Gastrocnemius medialis (tissue), 4 donors: ENCODE results near the gene C4A. TPM values are rescaled to one million over a fixed set of nuclear protein-coding genes. Genes with fewer than 3 reads are reported as not detected.
"Not testable (repeated sequence)": the region's sequence is repeated elsewhere in the genome, so short reads cannot be mapped to it uniquely, and the experiment has no call there.

Experiments used
- ATAC-seq, 2 donors: fragments of 150-250 bp; one replicate each; pipeline ENCODE4 v1.9.1; 2016
- DNase-seq, 2 donors: peaks; one replicate each; pipeline ENCODE4 v3.0.0-alpha.2; 2019
- H3K27ac ChIP-seq, 4 donors: fragments of 200-600 bp; sonication (generic); 1 replicate in 1 of 4; 2 replicates in 3 of 4; pipeline ENCODE4 v1.5.1; 2016 to 2018; ENCODE audit warnings: mild to moderate bottlenecking in 2 of 4, moderate library complexity in 1 of 4
- H3K27me3 ChIP-seq, 3 donors: fragments of 200-600 bp; sonication (generic) in 2 of 3; 1 replicate in 1 of 3; 2 replicates in 2 of 3; pipeline versions ENCODE4 v1.5.1 to v1.6.0; 2016 to 2019; ENCODE audit warnings: mild to moderate bottlenecking in 1 of 3, moderate library complexity in 1 of 3
- H3K36me3 ChIP-seq, 2 donors: fragments of 200-600 bp; sonication (generic) in 1 of 2; one replicate each; pipeline ENCODE4 v1.5.1; 2017 to 2018
- H3K4me1 ChIP-seq, 2 donors: fragments of 200-600 bp; sonication (generic) in 1 of 2; one replicate each; pipeline ENCODE4 v1.5.1; 2016 to 2017; ENCODE audit warnings: mild to moderate bottlenecking in 2 of 2
- H3K4me3 ChIP-seq, 4 donors: fragments of 200-600 bp; sonication (generic) in 3 of 4; 1 replicate in 1 of 4; 2 replicates in 3 of 4; pipeline ENCODE4 v1.5.1; 2016 to 2019; ENCODE audit warnings: mild to moderate bottlenecking in 2 of 4
- H3K9me3 ChIP-seq, 3 donors: fragments of 200-600 bp; sonication (generic) in 2 of 3; 1 replicate in 1 of 3; 2 replicates in 2 of 3; pipeline ENCODE4 v1.5.1; 2016 to 2019
- POLR2A ChIP-seq, 2 donors: fragments of 450-650 bp; IDR thresholded peaks; one replicate each; pipeline ENCODE4 v1.6.1; 2017; ENCODE audit warnings: antibody characterized with exemption in 2 of 2, mild to moderate bottlenecking in 2 of 2, moderate library complexity in 2 of 2
- in situ Hi-C, 4 donors: fragments of 200-750 bp; cut with MboI; loops; one replicate each; pipeline versions ENCODE4 v1.15.0 to v1.8.0; 2017; ENCODE audit warnings: low sequenced_read_pairs in 4 of 4
- intact Hi-C: fragments of 100-400 bp; cut with DNase I; formaldehyde crosslinking; loops from one replicate; pipeline ENCODE4 v1.15.1; 2023; ENCODE audit warnings: low total_unique reads
- total RNA-seq, 4 donors: library from RNA; depleted of rRNA; stranded (reverse); fragments of >200 nt; gene quantifications; one replicate each; pipeline versions ENCODE4 v1.1.0 to v1.2.3, GENCODE V29; 2016
- TF ChIP-seq, protein P1 (sequence below), 5 experiments: fragments of 450-650 bp in 3 of 5; fragments of 200-600 bp in 2 of 5; sonication (generic) in 2 of 5; IDR thresholded peaks in 4 of 5; conservative IDR thresholded peaks in 1 of 5; 1 replicate in 4 of 5; 2 replicates in 1 of 5; pipeline ENCODE4 v1.5.1; 2016 to 2019; ENCODE audit warnings: antibody characterized with exemption in 5 of 5, mild to moderate bottlenecking in 3 of 5, moderate library complexity in 3 of 5

Gene C4A
- total RNA-seq, 4 donors from 2014 or later, result 4.3 to 7.8 (median 6.2) TPM

DNA sequence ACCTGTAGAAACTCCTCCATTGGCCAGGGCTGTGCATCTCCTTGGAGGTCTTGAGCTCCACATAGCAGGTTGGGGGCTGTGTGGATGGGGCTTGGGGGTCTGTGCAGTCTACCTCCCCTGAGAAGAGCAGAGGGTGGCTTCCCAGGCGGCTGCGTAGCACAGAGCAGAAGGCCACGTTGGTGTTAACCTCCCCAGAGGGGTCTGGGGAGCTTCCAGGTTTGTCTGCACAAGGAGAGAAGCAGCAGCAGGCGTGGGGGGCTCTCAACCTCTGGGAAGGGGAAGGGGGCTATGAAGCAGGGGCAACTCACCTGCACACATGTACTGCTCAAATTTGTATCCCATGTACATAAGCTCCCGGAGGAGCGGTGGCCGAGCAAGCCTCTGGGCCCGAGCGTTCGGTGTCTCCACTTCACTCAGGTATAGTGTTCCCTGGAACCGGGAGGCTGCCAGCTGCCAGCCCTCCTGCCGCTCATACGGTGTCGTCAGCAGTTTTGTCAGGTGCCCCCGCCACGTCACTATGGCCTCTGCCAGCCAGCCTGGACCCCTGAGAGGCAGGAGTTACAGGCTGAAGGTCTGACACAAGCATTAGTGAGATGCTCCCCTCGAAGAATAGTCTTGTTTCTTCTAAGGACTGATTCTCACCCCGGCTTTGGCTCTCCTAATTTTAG, 11.1 kb upstream of the C4A start:
- in situ Hi-C loops (loop anchor here (10.0 to 25.0 kb wide), 7 partner anchors 76 to 992 kb away; partner anchors contain the start of genes AGER (in 1 of the 4), AGPAT1 (in 1 of the 4), APOM (in 1 of the 4) and ATF6B (in 1 of the 4)), intact Hi-C loops (loop anchor here (10.0 kb wide), 3 partner anchors 204 to 1906 kb away; partner anchors contain the start of genes AGPAT1, CLIC1, POLR1H and PPP1R11)
- peaks cover 0 to 34% of the 10 kb centered on the region in 2 donors for H3K36me3 ChIP-seq
- H3K4me1 ChIP-seq, result peaks cover 23 to 29% of the 10 kb centered on the region in 2 donors
- ATAC-seq, result no peak
- H3K27ac ChIP-seq, result peak overlapping the region; percentile 90 to 97 (median 92)
- peak overlapping the region; percentile 74 to 91 (median 85) for H3K4me3 ChIP-seq
- peak in 1 of 2 donors; percentile 58 for DNase-seq
- H3K9me3 ChIP-seq, result no peaks in the 10 kb centered on the region
- TF ChIP-seq POLR2A (IDR thresholded peaks at IDR 0.05), result no peak
- H3K27me3 ChIP-seq, result no peaks in the 10 kb centered on the region

DNA sequence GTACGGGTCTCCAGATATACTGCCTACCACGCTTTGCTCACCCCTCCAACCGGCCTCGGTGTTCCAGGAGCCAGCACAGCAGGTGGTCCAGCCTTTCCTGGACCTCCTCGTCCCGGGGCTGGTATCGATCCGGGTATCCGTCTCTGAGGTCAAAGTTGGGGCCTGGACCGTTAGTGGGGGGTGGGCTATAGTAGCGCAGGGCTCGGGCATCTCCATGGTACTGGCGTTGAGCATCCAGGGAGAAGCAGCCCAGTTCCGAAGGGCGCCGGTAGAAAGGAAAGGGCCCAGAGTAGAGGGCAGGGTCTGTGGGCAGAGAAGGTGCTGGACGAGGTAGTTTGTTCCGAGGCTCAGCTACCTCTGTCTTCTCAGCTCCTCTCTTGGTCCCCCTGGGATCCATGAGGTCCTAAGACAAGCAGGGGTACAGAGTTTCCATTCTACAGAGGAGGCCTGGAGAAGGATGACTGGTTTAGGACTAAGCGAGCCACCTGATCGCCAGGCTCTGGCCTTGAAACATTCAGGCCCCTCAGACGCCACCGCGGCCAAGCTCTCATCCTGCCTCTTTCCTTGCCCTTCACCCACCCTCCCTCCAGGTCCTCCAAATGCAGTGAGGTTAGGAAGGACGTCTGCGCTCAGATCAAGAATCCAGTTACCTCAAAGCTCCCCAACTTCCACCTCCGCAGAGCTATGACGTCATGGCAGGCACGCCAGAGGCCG, 10.4 kb upstream of the C4A start:
- Histone ChIP-seq H3K9me3 (no peaks in the 10 kb centered on the region), H3K36me3 (peaks cover 0 to 27% of the 10 kb centered on the region in 2 donors), H3K4me3 (peak overlapping the region; percentile 74 to 91 (median 85)), H3K27me3 (no peaks in the 10 kb centered on the region), H3K27ac (peak overlapping the region; percentile 90 to 97 (median 92)), H3K4me1 (peaks cover 23 to 29% of the 10 kb centered on the region in 2 donors)
- intact Hi-C loops (loop anchor here (10.0 kb wide), 3 partner anchors 203 to 1907 kb away; partner anchors contain the start of genes AGPAT1, CLIC1, POLR1H and PPP1R11), in situ Hi-C loops (loop anchor here (10.0 to 25.0 kb wide), 7 partner anchors 77 to 991 kb away; partner anchors contain the start of genes AGER (in 1 of the 4), AGPAT1 (in 1 of the 4), APOM (in 1 of the 4) and ATF6B (in 1 of the 4))
- DNase-seq (no peak), ATAC-seq (no peak)
- TF ChIP-seq, protein P1, sequence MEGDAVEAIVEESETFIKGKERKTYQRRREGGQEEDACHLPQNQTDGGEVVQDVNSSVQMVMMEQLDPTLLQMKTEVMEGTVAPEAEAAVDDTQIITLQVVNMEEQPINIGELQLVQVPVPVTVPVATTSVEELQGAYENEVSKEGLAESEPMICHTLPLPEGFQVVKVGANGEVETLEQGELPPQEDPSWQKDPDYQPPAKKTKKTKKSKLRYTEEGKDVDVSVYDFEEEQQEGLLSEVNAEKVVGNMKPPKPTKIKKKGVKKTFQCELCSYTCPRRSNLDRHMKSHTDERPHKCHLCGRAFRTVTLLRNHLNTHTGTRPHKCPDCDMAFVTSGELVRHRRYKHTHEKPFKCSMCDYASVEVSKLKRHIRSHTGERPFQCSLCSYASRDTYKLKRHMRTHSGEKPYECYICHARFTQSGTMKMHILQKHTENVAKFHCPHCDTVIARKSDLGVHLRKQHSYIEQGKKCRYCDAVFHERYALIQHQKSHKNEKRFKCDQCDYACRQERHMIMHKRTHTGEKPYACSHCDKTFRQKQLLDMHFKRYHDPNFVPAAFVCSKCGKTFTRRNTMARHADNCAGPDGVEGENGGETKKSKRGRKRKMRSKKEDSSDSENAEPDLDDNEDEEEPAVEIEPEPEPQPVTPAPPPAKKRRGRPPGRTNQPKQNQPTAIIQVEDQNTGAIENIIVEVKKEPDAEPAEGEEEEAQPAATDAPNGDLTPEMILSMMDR (IDR thresholded peaks at IDR 0.05 in 4 of 5, conservative IDR thresholded peaks at IDR 0.05 in 1 of 5), result no peak
- no peak for TF ChIP-seq POLR2A (IDR thresholded peaks at IDR 0.05)

DNA sequence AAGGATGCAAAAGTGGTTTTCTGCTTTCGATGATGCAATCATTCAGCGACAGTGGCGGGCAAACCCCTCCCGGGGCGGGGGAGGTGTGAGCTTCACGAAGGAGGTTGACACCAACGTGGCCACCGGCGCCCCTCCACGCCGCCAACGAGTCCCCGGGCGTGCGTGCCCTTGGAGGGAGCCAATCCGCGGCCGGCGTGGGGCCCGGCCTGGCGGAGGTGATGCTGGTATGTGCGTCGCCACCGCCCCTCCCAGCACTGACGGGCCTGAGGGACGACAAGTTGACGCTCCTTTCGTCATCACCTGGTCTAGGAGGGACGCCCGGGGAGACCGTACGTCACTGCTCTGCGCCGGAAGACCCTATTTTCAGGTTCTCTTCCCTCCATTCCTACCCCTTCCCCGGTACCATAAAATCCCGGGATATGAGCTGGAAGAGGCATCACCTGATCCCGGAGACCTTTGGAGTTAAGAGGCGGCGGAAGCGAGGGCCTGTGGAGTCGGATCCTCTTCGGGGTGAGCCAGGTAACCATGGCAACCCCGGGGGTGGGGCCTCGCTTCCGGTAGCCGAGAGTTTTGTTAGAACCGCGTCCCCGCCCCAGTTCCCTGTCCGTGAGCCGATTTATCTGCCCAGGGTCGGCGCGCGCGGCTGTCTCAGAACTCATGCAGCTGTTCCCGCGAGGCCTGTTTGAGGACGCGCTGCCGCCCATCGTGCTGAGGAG, 9.7 kb upstream of the C4A start, which contains the start of gene DXO:
DXO (minus strand) TSS at position 146 of the 716 bp plus-strand sequence. CDS start 463 bp downstream, outside the sequence.
- TF ChIP-seq, protein P1 (IDR thresholded peaks at IDR 0.05 in 4 of 5, conservative IDR thresholded peaks at IDR 0.05 in 1 of 5), result no peak
- peak; percentile 67 to 74 for TF ChIP-seq POLR2A (IDR thresholded peaks at IDR 0.05)
- peak within 1 kb of the TSS; percentile 90 to 97 (median 92) for H3K27ac ChIP-seq
- intact Hi-C loops, result loop anchor here (1.0 to 10.0 kb wide), 4 partner anchors 13 to 1907 kb away; partner anchors contain the start of genes AGPAT1, CLIC1, POLR1H and PPP1R11
- in situ Hi-C loops, result loop anchor here (10.0 to 25.0 kb wide), 7 partner anchors 77 to 990 kb away; partner anchors contain the start of genes AGER (in 1 of the 4), AGPAT1 (in 1 of the 4), APOM (in 1 of the 4) and ATF6B (in 1 of the 4)
- H3K4me1 ChIP-seq, result peaks cover 23 to 29% of the 10 kb centered on the region in 2 donors
- no peaks in the 10 kb centered on the region for H3K9me3 ChIP-seq
- peak; percentile 94 to 95 for DNase-seq
- H3K27me3 ChIP-seq, result no peaks in the 10 kb centered on the region
- peak; percentile 97 to 98 for ATAC-seq
- H3K36me3 ChIP-seq, result peaks cover 0 to 23% of the 10 kb centered on the region in 2 donors
- peak within 1 kb of the TSS; percentile 74 to 91 (median 85) for H3K4me3 ChIP-seq

DNA sequence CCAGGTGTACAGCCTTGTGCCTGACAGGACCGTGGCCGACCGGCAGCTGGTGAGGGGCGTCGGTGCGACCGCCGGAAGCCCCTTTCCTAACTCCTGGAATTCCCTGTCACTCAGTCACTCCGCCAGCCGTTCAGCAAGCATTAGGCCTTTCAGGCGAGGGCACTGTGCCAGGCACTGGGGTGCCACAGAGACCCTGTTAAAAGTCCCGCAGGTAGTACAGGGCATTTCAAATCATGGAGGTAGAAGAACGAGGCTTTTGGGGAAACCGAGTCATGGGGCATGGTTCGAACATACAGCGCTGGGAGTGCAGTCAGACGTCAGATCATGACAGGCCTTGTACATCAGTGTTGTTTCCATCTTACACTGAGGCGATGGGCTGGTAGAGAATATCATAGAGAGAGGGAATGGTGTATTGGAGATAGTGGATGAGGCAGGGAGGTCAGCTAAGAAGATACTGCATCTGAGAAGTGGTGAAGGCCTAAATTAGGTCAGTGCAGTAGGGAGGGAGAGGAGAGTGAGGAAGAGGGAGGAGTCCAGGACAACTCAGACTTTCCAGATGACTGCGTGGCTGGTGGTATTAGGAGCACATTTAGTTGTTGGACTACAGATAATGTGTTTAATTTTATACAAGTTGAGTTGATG, 9.0 kb upstream of the C4A start:
- Histone ChIP-seq H3K4me1 (peaks cover 23 to 29% of the 10 kb centered on the region in 2 donors), H3K27me3 (no peaks in the 10 kb centered on the region), H3K4me3 (peak overlapping the region; percentile 74 to 91 (median 85)), H3K9me3 (no peaks in the 10 kb centered on the region), H3K27ac (peak overlapping the region; percentile 90 to 97 (median 92)), H3K36me3 (peaks cover 0 to 23% of the 10 kb centered on the region in 2 donors)
- in situ Hi-C loops, result loop anchor here (10.0 to 25.0 kb wide), 7 partner anchors 78 to 989 kb away; partner anchors contain the start of genes AGER (in 1 of the 4), AGPAT1 (in 1 of the 4), APOM (in 1 of the 4) and ATF6B (in 1 of the 4)
- no peak for DNase-seq
- intact Hi-C loops, result loop anchor here (1.0 to 10.0 kb wide), 4 partner anchors 14 to 1908 kb away; partner anchors contain the start of genes AGPAT1, CLIC1, POLR1H and PPP1R11
- ATAC-seq, result no peak
- TF ChIP-seq, protein P1 (IDR thresholded peaks at IDR 0.05 in 4 of 5, conservative IDR thresholded peaks at IDR 0.05 in 1 of 5), result no peak
- no peak for TF ChIP-seq POLR2A (IDR thresholded peaks at IDR 0.05)

DNA sequence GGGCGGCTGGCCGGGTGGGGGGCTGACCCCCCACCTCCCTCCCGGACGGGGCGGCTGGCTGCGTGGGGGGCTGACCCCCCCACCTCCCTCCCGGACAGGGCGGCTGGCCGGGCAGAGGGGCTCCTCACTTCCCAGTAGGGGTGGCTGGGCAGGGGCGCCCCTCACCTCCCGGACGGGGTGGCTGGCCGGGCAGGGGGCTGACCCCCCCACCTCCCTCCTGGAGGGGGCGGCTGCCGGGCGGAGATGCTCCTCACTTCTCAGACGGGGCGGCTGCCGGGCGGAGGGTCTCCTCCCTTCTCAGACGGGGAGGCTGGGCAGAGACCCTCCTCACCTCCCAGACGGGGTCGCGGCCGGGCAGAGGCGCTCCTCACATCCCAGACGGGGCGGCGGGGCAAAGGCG, 5.8 kb upstream of the C4A start:
- intact Hi-C loops (loop anchor here (10.0 kb wide), 3 partner anchors 199 to 1911 kb away; partner anchors contain the start of genes AGPAT1, CLIC1, POLR1H and PPP1R11), in situ Hi-C loops (loop anchor here in 1 of 4 donors (10.0 kb wide), 1 partner anchor 81 kb away; the partner anchor contains the start of gene EHMT2)
- DNase-seq, H3K4me3 ChIP-seq, ATAC-seq, H3K27ac ChIP-seq, H3K9me3 ChIP-seq, H3K27me3 ChIP-seq: not testable (repeated sequence)
- Histone ChIP-seq H3K36me3 (peaks cover 0 to 19% of the 10 kb centered on the region in 2 donors), H3K4me1 (peaks cover 16 to 20% of the 10 kb centered on the region in 2 donors)
